ENCODE results near the gene SYNM. TPM values are rescaled to one million over a fixed set of nuclear protein-coding genes. Genes with fewer than 3 reads are reported as not detected.

Gene SYNM
- total RNA-seq, 4 donors from 2014 or later = 98.3 to 414 (median 158) TPM

DNA sequence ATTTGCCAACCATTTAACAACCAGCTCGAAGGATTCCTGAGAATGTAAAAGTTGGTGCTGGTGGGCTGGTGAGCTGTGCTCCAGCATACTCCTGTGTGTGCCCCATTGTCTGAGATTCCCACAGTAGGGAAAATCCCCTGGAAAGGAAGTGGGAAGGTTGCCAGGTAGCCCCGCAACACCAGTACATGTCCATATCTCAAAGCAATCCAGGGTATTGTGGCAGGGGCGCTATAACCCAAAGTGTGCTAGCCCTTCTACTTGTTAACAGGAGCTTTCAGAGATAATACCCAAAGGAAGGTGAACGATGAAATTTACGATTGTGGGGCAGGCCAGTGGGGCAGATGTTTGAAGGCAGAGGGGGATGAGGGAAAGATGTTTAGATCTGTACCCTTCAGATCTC lies 42.7 kb upstream of the SYNM start:
- intact Hi-C loops (cut with DNase I; ENCODE audit: low total_unique reads) (loop anchor here (10.0 kb wide), 1 partner anchor 267 kb away; no protein-coding TSS in a partner anchor), in situ Hi-C loops (cut with MboI; ENCODE audit: low pct_ligation_motif_present in 1 of 4, low pct_unique_long_range_greater_than_20kb in 1 of 4, low sequenced_read_pairs in 3 of 4) (loop anchor here (25.0 kb wide), 5 partner anchors 275 to 625 kb away; partner anchors contain the start of gene IGF1R (in 2 of the 4))
- Histone ChIP-seq H3K36me3 (no peaks in the 10 kb centered on the region), H3K4me1 (peaks cover 4 to 14% (median 10%) of the 10 kb centered on the region in 4 donors), H3K27ac (no peak overlapping the region), H3K4me3 (no peak overlapping the region), H3K9me3 (no peaks in the 10 kb centered on the region), H3K27me3 (peaks cover 41% of the 10 kb centered on the region)
- DNase-seq = no peak
- TF ChIP-seq, protein P1, sequence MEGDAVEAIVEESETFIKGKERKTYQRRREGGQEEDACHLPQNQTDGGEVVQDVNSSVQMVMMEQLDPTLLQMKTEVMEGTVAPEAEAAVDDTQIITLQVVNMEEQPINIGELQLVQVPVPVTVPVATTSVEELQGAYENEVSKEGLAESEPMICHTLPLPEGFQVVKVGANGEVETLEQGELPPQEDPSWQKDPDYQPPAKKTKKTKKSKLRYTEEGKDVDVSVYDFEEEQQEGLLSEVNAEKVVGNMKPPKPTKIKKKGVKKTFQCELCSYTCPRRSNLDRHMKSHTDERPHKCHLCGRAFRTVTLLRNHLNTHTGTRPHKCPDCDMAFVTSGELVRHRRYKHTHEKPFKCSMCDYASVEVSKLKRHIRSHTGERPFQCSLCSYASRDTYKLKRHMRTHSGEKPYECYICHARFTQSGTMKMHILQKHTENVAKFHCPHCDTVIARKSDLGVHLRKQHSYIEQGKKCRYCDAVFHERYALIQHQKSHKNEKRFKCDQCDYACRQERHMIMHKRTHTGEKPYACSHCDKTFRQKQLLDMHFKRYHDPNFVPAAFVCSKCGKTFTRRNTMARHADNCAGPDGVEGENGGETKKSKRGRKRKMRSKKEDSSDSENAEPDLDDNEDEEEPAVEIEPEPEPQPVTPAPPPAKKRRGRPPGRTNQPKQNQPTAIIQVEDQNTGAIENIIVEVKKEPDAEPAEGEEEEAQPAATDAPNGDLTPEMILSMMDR (IDR thresholded peaks at IDR 0.05) = no peak
- TF ChIP-seq POLR2AphosphoS5 (IDR thresholded peaks at IDR 0.05) (no peak), POLR2A (IDR thresholded peaks at IDR 0.05) (no peak), EP300 (IDR thresholded peaks at IDR 0.05; ENCODE audit: low read depth) (no peak)
- WGBS, 2 donors (ENCODE audit: low coverage in 1 of 2) = 82 to 83% methylated on average over 2 to 5 of the region's 5 CpGs

DNA sequence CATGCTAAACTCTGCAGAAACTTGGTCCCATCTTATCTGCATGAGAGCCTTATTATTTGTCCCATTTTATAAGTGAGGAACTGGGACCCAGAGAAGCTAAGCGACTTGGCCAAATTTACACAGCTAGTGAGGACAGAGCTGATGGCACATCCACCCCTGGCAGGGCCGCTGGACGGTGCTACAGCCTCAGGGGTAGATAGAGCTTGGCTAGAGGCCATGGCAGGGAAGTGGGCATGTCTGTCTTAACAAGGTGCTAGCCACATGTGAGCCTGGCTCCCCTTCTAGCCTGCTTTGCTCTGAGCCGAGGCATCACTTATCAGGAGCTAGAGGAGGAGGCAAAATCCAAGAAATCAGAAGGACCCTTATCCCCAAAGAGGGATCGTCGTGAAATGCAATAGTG lies 36.7 kb upstream of the SYNM start:
- DNase-seq = no peak
- peaks cover 3% of the 10 kb centered on the region for H3K27me3 ChIP-seq
- no peaks in the 10 kb centered on the region for H3K9me3 ChIP-seq
- H3K4me1 ChIP-seq = no peaks in the 10 kb centered on the region
- intact Hi-C loops (cut with DNase I; ENCODE audit: low total_unique reads) (loop anchor here (10.0 kb wide), 1 partner anchor 273 kb away; no protein-coding TSS in a partner anchor), in situ Hi-C loops (cut with MboI; ENCODE audit: low pct_ligation_motif_present in 1 of 4, low pct_unique_long_range_greater_than_20kb in 1 of 4, low sequenced_read_pairs in 3 of 4) (loop anchor here (25.0 kb wide), 5 partner anchors 281 to 631 kb away; partner anchors contain the start of gene IGF1R (in 2 of the 4))
- no peaks in the 10 kb centered on the region for H3K36me3 ChIP-seq
- H3K4me3 ChIP-seq = no peak overlapping the region
- H3K27ac ChIP-seq = no peak overlapping the region
- TF ChIP-seq POLR2A (IDR thresholded peaks at IDR 0.05) (no peak), EP300 (IDR thresholded peaks at IDR 0.05; ENCODE audit: low read depth) (no peak), POLR2AphosphoS5 (IDR thresholded peaks at IDR 0.05) (no peak)
- TF ChIP-seq, protein P1 (IDR thresholded peaks at IDR 0.05) = no peak
- 80 to 92% methylated on average over 2 to 6 of the region's 6 CpGs for WGBS, 2 donors (ENCODE audit: low coverage in 1 of 2)

DNA sequence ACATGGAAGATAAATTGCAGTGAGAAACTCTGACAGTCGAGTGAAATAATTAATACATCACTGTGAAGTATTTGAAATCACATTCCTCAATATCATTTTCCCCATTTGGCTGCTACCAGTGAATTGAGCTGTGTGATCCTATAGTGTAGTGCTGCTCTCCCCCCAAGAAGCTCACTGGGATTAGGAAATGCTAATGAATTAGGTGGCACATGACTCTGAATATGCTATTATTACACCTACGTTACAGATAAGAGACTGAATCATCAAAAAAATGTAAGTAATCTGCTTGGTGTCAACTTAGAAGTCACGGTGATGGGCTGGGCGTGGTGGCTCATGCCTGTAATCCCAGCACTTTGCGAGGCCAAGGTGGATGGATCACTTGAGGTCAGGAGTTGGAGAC lies 34.7 kb upstream of the SYNM start:
- H3K4me1 ChIP-seq = no peaks in the 10 kb centered on the region
- no peak for DNase-seq
- no peak overlapping the region for H3K27ac ChIP-seq
- H3K9me3 ChIP-seq = no peaks in the 10 kb centered on the region
- intact Hi-C loops (cut with DNase I; ENCODE audit: low total_unique reads) (loop anchor here (10.0 kb wide), 1 partner anchor 625 kb away; no protein-coding TSS in a partner anchor), in situ Hi-C loops (cut with MboI; ENCODE audit: low pct_ligation_motif_present in 1 of 4, low pct_unique_long_range_greater_than_20kb in 1 of 4, low sequenced_read_pairs in 3 of 4) (loop anchor here (10.0 to 25.0 kb wide), 6 partner anchors 283 to 633 kb away; partner anchors contain the start of gene IGF1R (in 2 of the 4))
- no peaks in the 10 kb centered on the region for H3K27me3 ChIP-seq
- no peaks in the 10 kb centered on the region for H3K36me3 ChIP-seq
- WGBS, 2 donors (ENCODE audit: low coverage in 1 of 2) = 57 to 61% methylated on average over 5 of the region's 5 CpGs
- TF ChIP-seq EP300 (IDR thresholded peaks at IDR 0.05; ENCODE audit: low read depth) (no peak), POLR2AphosphoS5 (IDR thresholded peaks at IDR 0.05) (no peak), POLR2A (IDR thresholded peaks at IDR 0.05) (no peak)
- TF ChIP-seq, protein P1 (IDR thresholded peaks at IDR 0.05) = no peak
- H3K4me3 ChIP-seq = no peak overlapping the region

DNA sequence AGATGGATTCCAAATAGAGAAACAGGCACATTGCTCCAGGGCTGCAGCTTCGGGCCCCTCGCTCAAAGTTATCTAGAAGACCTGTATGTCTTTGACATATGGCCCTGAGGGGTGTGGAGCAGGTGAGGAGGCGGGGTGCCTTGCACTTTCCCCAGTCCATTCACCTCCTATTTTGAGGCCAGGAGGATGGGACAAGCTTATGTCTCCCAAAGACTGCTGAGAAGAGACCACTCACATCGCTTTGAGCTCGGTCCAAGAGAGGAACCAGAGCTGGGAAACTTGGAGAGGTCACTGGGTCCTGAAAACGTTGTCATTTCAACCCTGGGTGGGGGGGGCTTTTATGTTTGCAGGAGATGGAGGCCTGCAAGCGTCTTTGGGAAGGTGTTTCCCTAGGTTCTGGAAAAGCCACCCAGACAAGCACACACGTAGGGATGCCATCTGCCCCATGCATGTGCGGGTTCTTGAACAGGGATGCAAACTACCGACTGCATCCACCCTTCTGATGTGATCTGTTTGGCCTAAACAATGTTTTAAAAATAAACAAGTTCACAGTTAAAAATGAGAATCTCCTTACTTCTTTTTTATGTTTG lies 33.7 kb upstream of the SYNM start:
- H3K27ac ChIP-seq = no peak overlapping the region
- peaks cover 0 to 1% (median 0%) of the 10 kb centered on the region in 4 donors for H3K4me1 ChIP-seq
- TF ChIP-seq EP300 (IDR thresholded peaks at IDR 0.05; ENCODE audit: low read depth) = no peak
- H3K4me3 ChIP-seq = no peak overlapping the region
- 72 to 92% methylated on average over 3 to 10 of the region's 10 CpGs for WGBS, 2 donors (ENCODE audit: low coverage in 1 of 2)
- H3K9me3 ChIP-seq = no peaks in the 10 kb centered on the region
- no peaks in the 10 kb centered on the region for H3K27me3 ChIP-seq
- in situ Hi-C loops (cut with MboI; ENCODE audit: low pct_ligation_motif_present in 1 of 4, low pct_unique_long_range_greater_than_20kb in 1 of 4, low sequenced_read_pairs in 3 of 4) (loop anchor here (10.0 to 25.0 kb wide), 6 partner anchors 284 to 634 kb away; partner anchors contain the start of gene IGF1R (in 2 of the 4)), intact Hi-C loops (cut with DNase I; ENCODE audit: low total_unique reads) (loop anchor here (10.0 kb wide), 1 partner anchor 626 kb away; no protein-coding TSS in a partner anchor)
- no peak for DNase-seq
- no peaks in the 10 kb centered on the region for H3K36me3 ChIP-seq
